Suprapubic skin (tissue), 3 donors: ENCODE data around the gene PRSS2.

Source experiments
- EP300 ChIP-seq: sonication (generic); formaldehyde crosslinking; IDR thresholded peaks from one replicate; pipeline ENCODE4 v1.6.1; 2017; ENCODE audit warnings: antibody characterized with exemption
- TF ChIP-seq, protein P1 (sequence below), 2 donors: fragments of 200-600 bp in 1 of 2; fragments of 450-650 bp in 1 of 2; sonication (generic) in 1 of 2; IDR thresholded peaks; one replicate each; pipeline ENCODE4 v1.5.1; 2016 to 2019; ENCODE audit warnings: antibody characterized with exemption in 2 of 2, mild to moderate bottlenecking in 1 of 2, moderate library complexity in 1 of 2

DNA sequence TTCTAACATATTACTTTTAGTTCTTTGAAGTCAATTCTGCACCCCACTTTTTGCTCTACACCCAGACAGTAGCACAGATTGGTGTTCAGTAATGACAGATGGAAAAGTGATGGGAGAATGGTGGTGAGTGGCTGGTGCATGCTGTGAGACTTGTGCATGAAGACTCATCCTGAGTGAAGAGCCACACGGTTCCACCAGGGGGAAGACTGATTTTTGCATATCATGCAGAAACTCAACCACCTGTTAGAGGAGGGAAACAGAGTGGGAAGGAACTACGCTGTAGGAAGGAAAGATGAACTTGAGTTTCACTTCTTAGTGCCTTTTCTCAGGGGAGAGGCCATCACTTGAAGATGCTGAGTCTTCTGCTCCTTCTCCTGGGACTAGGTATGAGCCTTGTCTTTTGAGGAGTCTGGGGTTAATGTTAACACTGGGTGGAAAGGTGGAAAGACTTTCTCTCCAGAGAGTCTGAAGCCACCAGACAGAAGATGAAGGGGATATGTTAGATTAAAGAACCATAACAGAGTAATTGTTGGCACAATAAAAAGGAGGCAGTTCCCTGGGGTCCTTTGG, 30.8 kb upstream of the PRSS2 start:
- TF ChIP-seq, protein P1, sequence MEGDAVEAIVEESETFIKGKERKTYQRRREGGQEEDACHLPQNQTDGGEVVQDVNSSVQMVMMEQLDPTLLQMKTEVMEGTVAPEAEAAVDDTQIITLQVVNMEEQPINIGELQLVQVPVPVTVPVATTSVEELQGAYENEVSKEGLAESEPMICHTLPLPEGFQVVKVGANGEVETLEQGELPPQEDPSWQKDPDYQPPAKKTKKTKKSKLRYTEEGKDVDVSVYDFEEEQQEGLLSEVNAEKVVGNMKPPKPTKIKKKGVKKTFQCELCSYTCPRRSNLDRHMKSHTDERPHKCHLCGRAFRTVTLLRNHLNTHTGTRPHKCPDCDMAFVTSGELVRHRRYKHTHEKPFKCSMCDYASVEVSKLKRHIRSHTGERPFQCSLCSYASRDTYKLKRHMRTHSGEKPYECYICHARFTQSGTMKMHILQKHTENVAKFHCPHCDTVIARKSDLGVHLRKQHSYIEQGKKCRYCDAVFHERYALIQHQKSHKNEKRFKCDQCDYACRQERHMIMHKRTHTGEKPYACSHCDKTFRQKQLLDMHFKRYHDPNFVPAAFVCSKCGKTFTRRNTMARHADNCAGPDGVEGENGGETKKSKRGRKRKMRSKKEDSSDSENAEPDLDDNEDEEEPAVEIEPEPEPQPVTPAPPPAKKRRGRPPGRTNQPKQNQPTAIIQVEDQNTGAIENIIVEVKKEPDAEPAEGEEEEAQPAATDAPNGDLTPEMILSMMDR (IDR thresholded peaks at IDR 0.05): no peak
- no peak for TF ChIP-seq EP300
